ENCODE data around the gene PPDPF.

Gene PPDPF

GRCh38 chr20:63539092-63539430, 18.5 kb downstream of the PPDPF start:
- DNase-seq: no peak

GRCh38 chr20:63539441-63540370, 19.1 kb downstream of the PPDPF start:
- no peak for DNase-seq

GRCh38 chr20:63540417-63541186, 20.0 kb downstream of the PPDPF start:
- DNase-seq: peak; percentile 22

- no peak for DNase-seq
Observed at GRCh38 chr20:63541371-63541770, 20.8 kb downstream of the PPDPF start.

- DNase-seq: no peak
Observed at GRCh38 chr20:63542031-63542559, 21.5 kb downstream of the PPDPF start.

- no peak for DNase-seq
Observed at GRCh38 chr20:63542696-63543095, 22.1 kb downstream of the PPDPF start.

- no peak for DNase-seq
Observed at GRCh38 chr20:63543131-63543530, 22.6 kb downstream of the PPDPF start.

GRCh38 chr20:63543733-63544132, 23.2 kb downstream of the PPDPF start:
- DNase-seq: no peak

- no peak for DNase-seq
Observed at GRCh38 chr20:63544241-63544957, 23.8 kb downstream of the PPDPF start.

GRCh38 chr20:63544958-63545516, 24.5 kb downstream of the PPDPF start:
- DNase-seq: no peak

- DNase-seq: no peak
Observed at GRCh38 chr20:63545814-63546213, 25.2 kb downstream of the PPDPF start.

- no peak for DNase-seq
Observed at GRCh38 chr20:63546256-63546955, 25.8 kb downstream of the PPDPF start.

GRCh38 chr20:63546956-63547724, 26.6 kb downstream of the PPDPF start:
- no peak for DNase-seq

- DNase-seq: no peak
Observed at GRCh38 chr20:63547725-63548480, 27.3 kb downstream of the PPDPF start, which contains the start of gene SRMS. Gene SRMS (minus strand): TSS chr20:63547749. CDS start chr20:63547463, 286 bp downstream.

GRCh38 chr20:63548542-63548941, 28.0 kb downstream of the PPDPF start:
- DNase-seq: no peak

GRCh38 chr20:63549019-63549418, 28.5 kb downstream of the PPDPF start:
- no peak for DNase-seq

GRCh38 chr20:63549679-63550282, 29.2 kb downstream of the PPDPF start:
- DNase-seq: no peak

GRCh38 chr20:63551068-63551467, 30.5 kb downstream of the PPDPF start:
- DNase-seq: no peak

GRCh38 chr20:63552481-63553249, 32.1 kb downstream of the PPDPF start:
- DNase-seq: no peak

Measured in midbrain (tissue), 1 donor.